Stimulated activated CD8-positive, alpha-beta memory T cell treated with anti-CD3 and anti-CD28 coated beads, Interleukin-7, amount 100 ng/mL, for 48 hours (primary cell): ENCODE measurements around the gene KLF3.
A peak's percentile ranks its signal among the peaks of the same experiment; 100 is the strongest.

ENCODE experiments used
- DNase-seq, 2 donors: peaks; one replicate each; pipeline ENCODE4 v3.0.0-alpha.2; 2020; ENCODE audit warnings: low read depth in 1 of 2; ENCODE audit errors: extremely low read depth in 1 of 2

The KLF3 gene

GRCh38 chr4:38673130-38673978 lies 9.4 kb downstream of the KLF3 start:
- DNase-seq: no peak

- no peak for DNase-seq
Observed at GRCh38 chr4:38674258-38675144, 10.5 kb downstream of the KLF3 start.

GRCh38 chr4:38675146-38676121 lies 11.4 kb downstream of the KLF3 start:
- DNase-seq: peak; percentile 37 to 66

- DNase-seq: no peak
Observed at GRCh38 chr4:38676986-38677385, 13.0 kb downstream of the KLF3 start.

GRCh38 chr4:38677441-38677840 lies 13.4 kb downstream of the KLF3 start:
- no peak for DNase-seq

GRCh38 chr4:38678078-38678477 lies 14.1 kb downstream of the KLF3 start:
- DNase-seq: no peak

GRCh38 chr4:38679921-38680320 lies 15.9 kb downstream of the KLF3 start:
- DNase-seq: no peak

- no peak for DNase-seq
Observed at GRCh38 chr4:38681281-38681991, 17.4 kb downstream of the KLF3 start.

- DNase-seq: no peak
Observed at GRCh38 chr4:38682336-38682735, 18.3 kb downstream of the KLF3 start.

- no peak for DNase-seq
Observed at GRCh38 chr4:38683276-38683675, 19.3 kb downstream of the KLF3 start.

- DNase-seq: no peak
Observed at GRCh38 chr4:38684271-38684670, 20.3 kb downstream of the KLF3 start.

GRCh38 chr4:38684951-38685844 lies 21.2 kb downstream of the KLF3 start:
- DNase-seq: no peak

GRCh38 chr4:38686682-38687081 lies 22.7 kb downstream of the KLF3 start:
- no peak for DNase-seq

- DNase-seq: no peak
Observed at GRCh38 chr4:38687571-38688011, 23.6 kb downstream of the KLF3 start.

GRCh38 chr4:38688676-38689355 lies 24.8 kb downstream of the KLF3 start:
- no peak for DNase-seq

- no peak for DNase-seq
Observed at GRCh38 chr4:38691251-38692008, 27.4 kb downstream of the KLF3 start.

GRCh38 chr4:38692421-38692820 lies 28.4 kb downstream of the KLF3 start:
- no peak for DNase-seq

GRCh38 chr4:38693569-38693968 lies 29.6 kb downstream of the KLF3 start:
- no peak for DNase-seq
